ENCODE data around the gene CES4A. TPM values are rescaled to one million over a fixed set of nuclear protein-coding genes. Genes with fewer than 3 reads are reported as not detected.
"Not testable (repeated sequence)": the region's sequence is repeated elsewhere in the genome, so short reads cannot be mapped to it uniquely, and the experiment has no call there.

The CES4A gene
- total RNA-seq, 8 experiments from 2014 or later = 0.96 to 27.4 (median 7.1) TPM

GRCh38 chr16:67028167-67028695 is 39.8 kb downstream of the CES4A start:
- H3K4me3 ChIP-seq = peak overlapping the region; percentile 63 to 93 (median 84)
- in situ Hi-C loops (cut with MboI; ENCODE audit: low pct_unique_long_range_greater_than_20kb in 2 of 9, low sequenced_read_pairs in 9 of 9, unreplicated experiment in 9 of 9) = no loop called here
- no peak for ATAC-seq (replicated peaks in 6 of 8)
- WGBS, 10 experiments = 17 to 92% (median 60%) methylated on average over 1 to 6 of the region's 10 CpGs; no CpG with 5 or more reads in 1 of the 10 experiments
- peak overlapping the region in 1 of 2 donors; percentile 88 for H3K27ac ChIP-seq
- peaks cover 10 to 14% of the 10 kb centered on the region in 2 donors for H3K4me1 ChIP-seq (replicated peaks in 1 of 2)

- 0 to 4% methylated on average over 2 to 4 of the region's 69 CpGs; no CpG with 5 or more reads in 8 of the 10 experiments for WGBS, 10 experiments
- peak; percentile 80 to 93 (median 90) for ATAC-seq (replicated peaks in 6 of 8)
- in situ Hi-C loops (cut with MboI; ENCODE audit: low pct_unique_long_range_greater_than_20kb in 2 of 9, low sequenced_read_pairs in 9 of 9, unreplicated experiment in 9 of 9) = no loop called here
Observed at GRCh38 chr16:67028696-67029253, 40.4 kb downstream of the CES4A start, which contains the start of gene CBFB. Gene CBFB (plus strand): TSS chr16:67029149. CDS start chr16:67029408, 259 bp downstream.

GRCh38 chr16:67029254-67030096 is 41.1 kb downstream of the CES4A start:
- peak overlapping the region; percentile 63 to 93 (median 84) for H3K4me3 ChIP-seq
- peak; percentile 51 to 75 (median 65) for ATAC-seq (replicated peaks in 6 of 8)
- in situ Hi-C loops (cut with MboI; ENCODE audit: low pct_unique_long_range_greater_than_20kb in 2 of 9, low sequenced_read_pairs in 9 of 9, unreplicated experiment in 9 of 9) = no loop called here
- H3K27ac ChIP-seq = peak overlapping the region; percentile 39 to 88
- H3K4me1 ChIP-seq (replicated peaks in 1 of 2) = peaks cover 10 to 14% of the 10 kb centered on the region in 2 donors
- 0 to 1% (median 0%) methylated on average over 1 to 13 of the region's 123 CpGs; no CpG with 5 or more reads in 6 of the 10 experiments for WGBS, 10 experiments

More at GRCh38 chr16:67028696-67029253, 40.4 kb downstream of the CES4A start, which contains the start of gene CBFB:
- H3K27ac ChIP-seq = peak within 1 kb of the TSS; percentile 39 to 88
- peak within 1 kb of the TSS; percentile 63 to 93 (median 84) for H3K4me3 ChIP-seq
- H3K4me1 ChIP-seq (replicated peaks in 1 of 2) = peaks cover 10 to 14% of the 10 kb centered on the region in 2 donors

- H3K4me3 ChIP-seq = peak overlapping the region; percentile 63 to 93 (median 84)
- peaks cover 10 to 14% of the 10 kb centered on the region in 2 donors for H3K4me1 ChIP-seq (replicated peaks in 1 of 2)
- H3K27ac ChIP-seq = peak overlapping the region in 1 of 2 donors; percentile 88
- WGBS, 10 experiments = 0 to 85% (median 34%) methylated on average over 1 to 15 of the region's 18 CpGs; no CpG with 5 or more reads in 1 of the 10 experiments
- no peak for ATAC-seq (replicated peaks in 6 of 8)
- in situ Hi-C loops (cut with MboI; ENCODE audit: low pct_unique_long_range_greater_than_20kb in 2 of 9, low sequenced_read_pairs in 9 of 9, unreplicated experiment in 9 of 9) = no loop called here
Observed at GRCh38 chr16:67030221-67030962, 42.0 kb downstream of the CES4A start.

- no peak for ATAC-seq (replicated peaks in 6 of 8)
- WGBS, 10 experiments = 15 to 100% (median 74%) methylated on average over 1 to 4 of the region's 4 CpGs; no CpG with 5 or more reads in 2 of the 10 experiments
Observed at GRCh38 chr16:67034487-67034886, 46.1 kb downstream of the CES4A start.

GRCh38 chr16:67035364-67035763 is 47.0 kb downstream of the CES4A start:
- Histone ChIP-seq H3K27ac (no peak overlapping the region), H3K4me3 (no peak overlapping the region), H3K4me1 (replicated peaks in 1 of 2) (peaks cover 5 to 15% of the 10 kb centered on the region in 2 donors)
- in situ Hi-C loops (cut with MboI; ENCODE audit: low pct_unique_long_range_greater_than_20kb in 2 of 9, low sequenced_read_pairs in 9 of 9, unreplicated experiment in 9 of 9) = no loop called here
- no peak for ATAC-seq (replicated peaks in 6 of 8)
- WGBS, 10 experiments = 89 to 100% (median 100%) methylated on average over 1 of the region's 1 CpG; no CpG with 5 or more reads in 2 of the 10 experiments

More at GRCh38 chr16:67034487-67034886, 46.1 kb downstream of the CES4A start:
- Histone ChIP-seq H3K27ac (no peak overlapping the region), H3K4me3 (no peak overlapping the region), H3K4me1 (replicated peaks in 1 of 2) (peaks cover 8 to 15% of the 10 kb centered on the region in 2 donors)
- in situ Hi-C loops (cut with MboI; ENCODE audit: low pct_unique_long_range_greater_than_20kb in 2 of 9, low sequenced_read_pairs in 9 of 9, unreplicated experiment in 9 of 9) = no loop called here

- Histone ChIP-seq H3K27ac (no peak overlapping the region), H3K4me3 (no peak overlapping the region), H3K4me1 (replicated peaks in 1 of 2) (peaks cover 0 to 6% of the 10 kb centered on the region in 2 donors)
- 0 to 76% (median 37%) methylated on average over 1 to 5 of the region's 5 CpGs for WGBS, 10 experiments
- in situ Hi-C loops (cut with MboI; ENCODE audit: low pct_unique_long_range_greater_than_20kb in 2 of 9, low sequenced_read_pairs in 9 of 9, unreplicated experiment in 9 of 9) = no loop called here
- peak; percentile 21 to 91 (median 54) for ATAC-seq (replicated peaks in 6 of 8)
Observed at GRCh38 chr16:67036323-67036741, 47.9 kb downstream of the CES4A start.

GRCh38 chr16:67039260-67040020 is 51.1 kb downstream of the CES4A start:
- Histone ChIP-seq H3K27ac (no peak overlapping the region), H3K4me1 (replicated peaks in 1 of 2) (peaks cover 0 to 4% of the 10 kb centered on the region in 2 donors), H3K4me3 (no peak overlapping the region)
- in situ Hi-C loops (cut with MboI; ENCODE audit: low pct_unique_long_range_greater_than_20kb in 2 of 9, low sequenced_read_pairs in 9 of 9, unreplicated experiment in 9 of 9) = no loop called here
- no peak for ATAC-seq (replicated peaks in 6 of 8)
- 25 to 94% (median 85%) methylated on average over 1 to 2 of the region's 2 CpGs for WGBS, 10 experiments

GRCh38 chr16:67040166-67040565 is 51.8 kb downstream of the CES4A start:
- Histone ChIP-seq H3K27ac (no peak overlapping the region), H3K4me3 (no peak overlapping the region), H3K4me1 (replicated peaks in 1 of 2) (peaks cover 0 to 4% of the 10 kb centered on the region in 2 donors)
- ATAC-seq (replicated peaks in 6 of 8) = no peak
- in situ Hi-C loops (cut with MboI; ENCODE audit: low pct_unique_long_range_greater_than_20kb in 2 of 9, low sequenced_read_pairs in 9 of 9, unreplicated experiment in 9 of 9) = no loop called here
- 86 to 100% (median 96%) methylated on average over 1 to 2 of the region's 2 CpGs; no CpG with 5 or more reads in 4 of the 10 experiments for WGBS, 10 experiments

- no peak overlapping the region for H3K27ac ChIP-seq
Observed at GRCh38 chr16:67040906-67041305, 52.5 kb downstream of the CES4A start.

GRCh38 chr16:67041520-67041919 is 53.1 kb downstream of the CES4A start:
- H3K27ac ChIP-seq; in situ Hi-C loops (cut with MboI; ENCODE audit: low pct_unique_long_range_greater_than_20kb in 2 of 9, low sequenced_read_pairs in 9 of 9, unreplicated experiment in 9 of 9); H3K4me1 ChIP-seq (replicated peaks in 1 of 2); ATAC-seq (replicated peaks in 6 of 8); H3K4me3 ChIP-seq: not testable (repeated sequence)
- WGBS, 10 experiments = 80 to 100% (median 94%) methylated on average over 1 to 4 of the region's 4 CpGs; no CpG with 5 or more reads in 1 of the 10 experiments

More at GRCh38 chr16:67040906-67041305, 52.5 kb downstream of the CES4A start:
- no peak overlapping the region for H3K4me3 ChIP-seq
- H3K4me1 ChIP-seq (replicated peaks in 1 of 2) = peaks cover 0 to 4% of the 10 kb centered on the region in 2 donors
- no peak for ATAC-seq (replicated peaks in 6 of 8)
- in situ Hi-C loops (cut with MboI; ENCODE audit: low pct_unique_long_range_greater_than_20kb in 2 of 9, low sequenced_read_pairs in 9 of 9, unreplicated experiment in 9 of 9) = no loop called here
- WGBS, 10 experiments = 73 to 100% (median 96%) methylated on average over 1 to 2 of the region's 2 CpGs; no CpG with 5 or more reads in 2 of the 10 experiments

- no peak for ATAC-seq (replicated peaks in 6 of 8)
- H3K27ac ChIP-seq = no peak overlapping the region
- in situ Hi-C loops (cut with MboI; ENCODE audit: low pct_unique_long_range_greater_than_20kb in 2 of 9, low sequenced_read_pairs in 9 of 9, unreplicated experiment in 9 of 9) = no loop called here
Observed at GRCh38 chr16:67043420-67043819, 55.0 kb downstream of the CES4A start.

More at GRCh38 chr16:67043420-67043819, 55.0 kb downstream of the CES4A start:
- Histone ChIP-seq H3K4me3 (no peak overlapping the region), H3K4me1 (replicated peaks in 1 of 2) (no peaks in the 10 kb centered on the region)
- WGBS, 10 experiments = 78 to 100% (median 100%) methylated on average over 1 of the region's 1 CpG; no CpG with 5 or more reads in 2 of the 10 experiments
